Activated CD4-positive, alpha-beta T cell treated with anti-CD3 and anti-CD28 coated beads for 24 hours (primary cell): ENCODE measurements around the gene HOXA11.

Source experiments
- DNase-seq, 2 donors: peaks; one replicate each; pipeline ENCODE4 v3.0.0-alpha.2; 2020; ENCODE audit warnings: low read depth in 2 of 2

HOXA11 gene

DNA sequence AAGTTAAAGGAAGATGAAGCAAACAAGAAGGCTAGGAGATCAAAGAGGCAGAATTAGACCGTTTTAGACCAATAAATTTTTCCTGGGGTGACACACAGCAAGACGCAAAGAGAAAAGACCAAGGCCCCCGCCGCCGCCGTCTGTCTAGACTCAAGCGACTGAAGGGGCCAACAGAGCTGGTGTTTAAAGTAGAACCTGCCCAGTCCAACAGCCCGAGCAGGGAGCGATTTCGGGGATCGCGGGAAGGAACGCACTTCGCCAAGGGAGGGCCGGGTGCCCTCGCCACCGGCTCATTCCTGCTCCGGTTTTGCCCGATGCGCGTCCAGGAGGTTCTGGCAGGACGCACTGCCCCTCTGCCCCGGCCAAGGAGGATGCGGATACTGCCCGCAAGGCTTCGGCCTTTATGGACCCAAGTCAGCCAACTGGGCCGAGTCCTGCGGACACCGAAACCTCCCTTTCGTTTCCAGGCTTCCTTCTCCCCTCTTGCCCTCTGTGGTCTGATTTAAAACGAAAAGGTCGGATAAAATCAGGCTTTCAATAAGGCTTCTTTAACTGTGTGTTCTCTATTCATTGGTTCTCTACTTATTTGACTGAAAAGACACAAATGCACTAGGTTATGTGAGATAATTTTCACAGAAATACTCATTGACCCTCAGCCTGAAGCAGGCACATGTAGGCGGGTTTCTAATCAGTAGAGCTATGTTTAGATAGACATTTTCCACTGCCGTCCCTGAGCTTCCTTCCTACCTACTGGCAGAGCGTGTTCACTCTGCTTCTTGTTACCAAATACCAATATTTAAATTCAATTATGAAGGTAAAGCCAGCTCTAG, 26.4 kb downstream of the HOXA11 start:
- DNase-seq = no peak

DNA sequence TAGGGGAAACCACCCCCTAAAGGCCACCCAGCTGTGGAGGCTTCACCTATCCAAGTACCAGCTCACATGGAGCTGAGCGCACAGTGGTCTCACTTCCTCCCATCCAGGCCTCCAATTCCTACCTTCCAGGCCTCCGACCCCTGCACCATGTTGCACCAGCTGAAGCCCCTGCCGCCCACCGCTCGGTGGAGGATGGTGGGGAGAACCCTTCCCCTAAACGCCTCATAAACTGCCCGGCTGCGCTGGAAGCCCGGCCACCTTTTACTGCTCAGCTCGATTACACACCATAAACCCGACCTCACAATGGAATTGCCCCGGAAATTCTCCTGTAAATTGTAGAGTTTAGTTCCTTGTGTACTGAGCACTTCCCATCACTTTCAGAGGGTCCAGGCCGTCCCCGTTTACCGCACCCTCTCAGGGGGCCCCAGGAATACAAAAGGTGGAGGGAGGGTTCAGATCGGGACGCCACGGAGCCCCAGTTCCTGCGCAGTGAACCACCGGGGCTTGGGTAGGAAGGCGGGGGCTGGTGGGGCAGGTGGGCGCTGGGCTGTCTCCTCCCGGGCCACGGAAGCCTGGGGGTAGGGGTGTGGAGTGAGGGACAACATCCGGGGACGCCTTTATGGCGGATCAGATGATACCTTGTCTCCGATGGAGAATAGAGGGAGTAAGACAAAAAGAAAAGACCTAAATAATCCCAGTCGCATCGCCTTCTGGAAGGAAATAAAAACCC, 27.2 kb downstream of the HOXA11 start:
- DNase-seq = no peak

DNA sequence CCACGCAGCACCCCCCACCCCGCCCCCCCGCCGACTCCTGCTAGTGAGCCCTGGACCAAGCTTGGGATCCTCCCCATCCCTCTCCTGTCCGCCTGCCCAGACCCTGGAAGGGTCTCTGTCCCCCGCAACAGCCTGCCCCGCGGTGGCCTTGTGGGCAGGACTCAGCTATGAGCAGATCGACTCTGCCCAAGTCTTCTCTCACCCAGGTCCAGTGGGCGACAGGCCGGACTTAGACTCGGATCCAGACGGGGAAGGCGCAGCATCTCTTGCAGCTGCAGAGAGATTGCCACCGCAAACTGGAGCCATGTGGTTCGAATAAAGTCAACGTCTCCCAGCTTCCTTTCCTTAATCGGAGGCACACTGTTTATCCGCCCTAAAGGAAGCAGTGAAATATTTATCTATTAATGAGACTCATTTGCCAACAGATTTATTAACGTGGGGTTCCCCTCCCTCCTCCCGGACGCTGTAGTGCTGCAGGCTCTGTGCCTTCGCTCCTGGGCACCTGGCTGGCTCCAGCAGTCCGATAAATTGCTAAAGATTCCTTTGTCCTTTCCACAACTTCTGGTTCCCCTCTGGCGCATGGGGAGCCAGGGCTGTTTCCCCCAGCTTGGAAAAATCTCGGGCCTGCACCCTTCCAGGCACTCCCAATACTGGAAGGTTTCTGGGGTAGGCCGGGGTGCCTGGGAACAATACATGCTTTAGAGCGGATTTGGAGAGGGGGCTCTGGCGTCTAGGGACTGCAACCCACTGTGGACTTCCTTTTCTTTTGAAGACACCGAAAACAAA, 27.9 kb downstream of the HOXA11 start:
- DNase-seq = no peak

DNA sequence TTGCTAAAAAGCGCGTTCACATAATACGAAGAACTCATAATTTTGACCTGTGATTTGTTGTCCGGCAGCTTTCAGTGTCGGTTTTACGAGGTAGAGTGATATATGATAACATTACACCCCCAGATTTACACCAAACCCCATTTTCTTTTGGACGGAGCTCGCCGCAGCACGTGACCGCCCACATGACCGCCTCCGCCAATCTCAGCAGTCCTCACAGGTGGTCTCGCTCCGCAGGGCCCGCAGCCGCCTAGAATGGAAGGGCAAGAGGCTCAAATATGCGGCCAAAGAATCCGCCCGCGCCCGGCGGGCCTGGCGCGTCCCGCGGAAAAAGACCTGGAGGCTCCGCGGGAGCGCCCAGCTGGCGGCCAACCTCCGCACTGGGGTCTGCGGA, 28.5 kb downstream of the HOXA11 start, which contains the start of gene HOXA7:
TSS of gene HOXA7 (minus strand) at position 168 of the 391 bp plus-strand sequence. CDS start at position 38, 130 bp downstream.
- DNase-seq = no peak

DNA sequence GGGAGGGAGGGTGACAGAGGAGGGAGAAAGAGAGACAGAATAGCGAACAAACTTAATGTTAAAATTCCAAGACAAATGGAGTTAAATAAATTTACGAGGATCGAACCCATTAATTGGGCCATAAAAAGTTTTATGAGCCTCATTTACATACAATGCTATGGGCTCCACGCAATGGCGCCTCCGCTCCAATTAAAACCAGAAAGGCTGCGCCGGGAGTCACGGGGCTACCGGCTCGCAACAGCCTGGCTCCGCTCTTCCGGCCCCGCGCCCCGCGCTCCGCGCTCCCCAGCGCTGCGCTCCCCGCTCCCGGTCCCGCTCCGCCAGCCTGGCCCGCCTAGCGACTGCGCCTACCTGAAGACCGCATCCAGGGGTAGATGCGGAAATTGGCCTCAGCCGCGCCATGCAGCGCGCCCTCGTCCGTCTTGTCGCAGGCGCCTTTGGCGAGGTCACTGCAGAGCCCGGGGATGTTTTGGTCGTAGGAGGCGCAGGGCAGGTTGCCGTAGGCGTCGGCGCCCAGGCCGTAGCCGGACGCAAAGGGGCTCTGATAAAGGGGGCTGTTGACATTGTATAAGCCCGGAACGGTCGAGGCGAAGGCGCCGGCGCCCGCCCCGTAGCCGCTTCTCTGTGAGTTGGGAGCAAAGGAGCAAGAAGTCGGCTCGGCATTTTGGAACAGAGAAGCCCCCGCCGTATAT, 29.1 kb downstream of the HOXA11 start:
- DNase-seq = no peak

DNA sequence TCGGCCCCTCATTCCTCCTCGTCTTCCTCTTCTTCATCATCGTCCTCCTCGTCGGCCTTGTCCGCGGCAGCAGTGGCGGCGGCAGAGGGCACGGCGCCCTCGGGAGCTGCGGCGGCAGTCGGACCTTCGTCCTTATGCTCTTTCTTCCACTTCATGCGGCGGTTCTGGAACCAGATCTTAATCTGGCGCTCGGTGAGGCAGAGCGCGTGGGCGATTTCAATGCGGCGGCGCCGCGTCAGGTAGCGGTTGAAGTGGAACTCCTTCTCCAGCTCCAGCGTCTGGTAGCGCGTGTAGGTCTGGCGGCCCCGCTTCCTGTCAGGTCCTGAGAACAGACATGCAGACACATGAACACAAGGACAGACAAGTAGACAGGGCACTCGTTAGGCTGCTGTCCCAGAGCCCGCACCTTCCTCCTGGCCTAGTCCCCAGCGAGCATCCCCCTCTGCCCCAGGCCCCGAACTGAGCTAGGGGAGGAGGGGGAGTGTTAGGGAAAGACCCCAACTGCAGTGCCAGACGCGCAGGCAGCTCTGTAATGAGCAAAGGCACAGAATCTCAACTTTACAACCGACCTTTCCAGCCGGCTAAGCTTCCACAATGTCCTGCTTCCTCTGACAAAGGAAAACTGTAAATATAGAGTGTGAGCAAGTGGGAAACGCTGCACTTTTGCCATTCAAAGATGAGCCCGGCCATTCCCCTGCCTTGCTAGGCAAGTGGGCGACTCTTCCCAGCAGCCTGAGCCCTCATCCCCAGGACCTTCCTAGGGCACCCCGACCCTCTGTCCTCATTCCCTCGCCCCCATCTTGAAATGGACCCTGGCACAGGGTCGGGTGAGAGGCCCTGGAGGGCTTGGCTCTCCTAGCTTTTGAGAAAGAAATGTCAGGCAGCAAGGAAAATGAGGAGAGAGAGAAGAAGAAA, 29.9 kb downstream of the HOXA11 start:
- DNase-seq = no peak

DNA sequence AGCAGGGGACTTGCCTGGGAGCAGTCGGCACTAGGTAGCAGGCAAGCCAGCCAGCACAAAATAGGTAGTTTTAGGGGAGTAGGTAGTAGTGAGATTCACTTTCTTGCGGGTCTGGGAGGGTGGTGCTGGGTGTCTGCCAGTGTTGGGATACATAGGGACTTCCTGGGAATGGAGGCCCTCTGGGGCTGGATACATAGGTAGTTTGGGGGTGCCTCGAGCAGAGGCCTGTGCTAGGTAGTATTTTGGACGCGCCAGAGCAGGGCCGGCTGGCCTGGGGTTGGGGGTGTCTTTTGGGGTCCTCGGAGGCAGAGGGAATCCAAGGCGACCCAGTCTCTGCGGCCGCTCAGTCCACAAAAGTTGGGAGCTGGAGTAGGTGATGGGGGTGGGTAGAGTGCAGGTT, 30.7 kb downstream of the HOXA11 start:
- DNase-seq = no peak

DNA sequence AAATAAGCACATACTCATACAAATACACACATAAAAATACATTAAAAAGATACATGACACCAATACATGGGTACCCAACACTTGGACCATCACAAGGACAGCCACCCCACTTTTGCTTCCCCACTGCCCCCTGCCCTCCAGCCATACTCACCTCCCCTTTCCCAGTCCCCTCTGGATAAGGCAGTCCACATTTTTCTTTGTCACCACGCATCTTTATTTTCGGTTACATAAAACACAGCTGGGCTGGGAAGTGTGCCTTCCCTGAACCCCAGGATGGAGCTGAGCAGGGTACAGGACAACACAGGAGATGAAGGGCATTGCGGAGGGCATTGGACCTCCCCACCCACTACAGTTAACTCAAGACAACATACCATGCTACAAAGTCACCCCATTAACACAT, 31.5 kb downstream of the HOXA11 start:
- no peak for DNase-seq

DNA sequence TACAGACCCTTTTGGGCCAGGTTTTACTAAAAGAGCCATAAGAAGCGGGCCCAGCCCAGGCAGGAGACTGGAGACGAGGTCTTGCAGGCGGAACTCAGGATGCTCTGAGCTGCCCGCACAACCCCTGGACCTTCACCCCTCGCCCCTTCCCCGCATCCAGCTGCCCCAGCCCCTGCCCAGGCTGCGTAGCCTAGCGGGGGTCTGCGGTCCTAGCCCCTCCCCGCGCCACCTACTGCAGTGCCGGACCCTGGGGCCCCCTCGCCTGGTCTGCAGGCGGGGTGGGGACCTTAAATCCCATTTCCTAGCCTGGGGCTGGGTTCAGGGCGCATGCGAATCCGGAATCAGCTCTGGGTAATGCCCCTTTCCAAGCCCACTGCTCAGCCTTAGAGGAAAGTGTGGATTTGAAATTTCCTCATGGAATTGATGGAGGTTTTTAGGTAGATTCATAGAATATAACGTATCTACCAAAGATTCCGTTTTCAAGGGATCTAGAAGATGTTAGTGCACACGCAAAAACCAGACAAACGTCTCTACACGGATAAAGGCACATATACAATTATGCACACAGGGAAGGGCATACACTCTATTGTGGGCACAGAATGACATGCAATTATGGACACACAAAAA, 32.1 kb downstream of the HOXA11 start:
- no peak for DNase-seq

DNA sequence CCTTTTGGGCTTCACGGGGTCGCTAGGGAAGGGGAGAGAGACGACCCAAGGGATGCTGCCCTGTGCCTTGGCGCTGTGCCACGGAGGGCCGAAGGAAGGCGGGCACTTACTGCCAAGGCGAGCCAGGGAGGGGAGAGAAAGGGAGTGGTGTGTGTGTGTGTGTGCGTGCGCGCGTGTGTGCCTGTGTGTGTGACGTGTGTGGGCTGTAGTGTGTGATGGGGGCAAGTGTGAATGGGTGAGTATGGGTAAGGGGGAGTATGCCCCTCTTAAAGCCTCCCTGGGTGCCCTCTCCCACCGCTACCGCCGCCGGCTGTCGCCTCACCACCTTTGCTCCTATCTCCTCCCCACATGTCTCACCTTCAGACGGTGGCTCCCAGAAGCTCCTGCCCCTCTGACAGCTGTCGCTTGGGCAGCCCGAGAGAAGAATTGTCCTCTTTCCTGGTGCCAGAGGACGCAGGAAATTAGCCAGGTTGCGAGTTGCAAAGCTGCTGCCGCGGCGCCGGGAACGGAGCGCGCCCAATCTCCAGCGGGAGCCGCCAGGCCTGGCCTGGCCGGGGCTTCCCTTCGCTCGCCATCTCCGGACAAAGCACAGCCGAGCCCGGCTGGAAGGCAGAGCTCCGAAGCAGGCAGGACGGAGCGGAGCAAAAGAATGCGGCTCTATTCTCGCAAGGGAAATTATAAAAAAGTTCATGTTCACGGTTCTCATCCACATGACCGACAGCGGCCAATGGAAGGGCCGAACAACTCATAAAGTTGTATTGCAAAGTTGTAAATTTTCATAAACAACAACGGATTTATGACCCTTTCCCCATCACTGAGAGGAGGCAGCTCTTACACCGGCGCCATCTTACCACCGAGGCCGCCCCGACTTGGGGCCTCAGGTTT, 32.9 kb downstream of the HOXA11 start, which contains the start of gene HOXA3:
TSS of gene HOXA3 (minus strand) at position 653 of the 885 bp plus-strand sequence. CDS start 41,943 bp downstream, outside the sequence.
- DNase-seq = no peak

DNA sequence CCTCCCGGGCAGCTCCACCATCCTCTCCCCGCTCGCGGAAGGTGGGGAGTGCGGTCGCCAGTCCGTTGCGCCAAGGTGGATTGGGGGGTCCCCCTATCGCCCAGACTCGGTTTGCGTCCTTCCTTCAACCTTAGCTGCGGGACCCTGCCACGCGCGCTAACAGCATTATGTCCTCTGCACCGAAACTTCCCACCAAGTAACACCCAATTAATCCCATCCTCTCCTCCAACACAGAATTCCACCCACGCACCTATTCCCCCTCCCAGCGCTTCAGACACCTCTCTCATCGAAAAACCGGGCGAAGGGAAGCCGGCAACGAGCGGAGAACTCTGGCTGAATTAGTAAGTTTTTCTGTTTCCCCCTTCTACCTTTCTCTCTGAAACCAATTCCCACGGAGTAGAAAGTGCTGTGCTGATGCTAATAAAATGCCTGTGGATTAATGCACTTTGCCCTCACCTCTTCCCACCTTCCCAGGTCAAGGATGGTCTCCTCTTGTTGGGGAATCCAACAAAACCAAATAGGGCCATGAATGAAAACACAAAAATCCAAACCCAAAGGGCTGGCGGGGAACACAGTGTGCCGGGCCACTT, 33.6 kb downstream of the HOXA11 start:
- DNase-seq = no peak

DNA sequence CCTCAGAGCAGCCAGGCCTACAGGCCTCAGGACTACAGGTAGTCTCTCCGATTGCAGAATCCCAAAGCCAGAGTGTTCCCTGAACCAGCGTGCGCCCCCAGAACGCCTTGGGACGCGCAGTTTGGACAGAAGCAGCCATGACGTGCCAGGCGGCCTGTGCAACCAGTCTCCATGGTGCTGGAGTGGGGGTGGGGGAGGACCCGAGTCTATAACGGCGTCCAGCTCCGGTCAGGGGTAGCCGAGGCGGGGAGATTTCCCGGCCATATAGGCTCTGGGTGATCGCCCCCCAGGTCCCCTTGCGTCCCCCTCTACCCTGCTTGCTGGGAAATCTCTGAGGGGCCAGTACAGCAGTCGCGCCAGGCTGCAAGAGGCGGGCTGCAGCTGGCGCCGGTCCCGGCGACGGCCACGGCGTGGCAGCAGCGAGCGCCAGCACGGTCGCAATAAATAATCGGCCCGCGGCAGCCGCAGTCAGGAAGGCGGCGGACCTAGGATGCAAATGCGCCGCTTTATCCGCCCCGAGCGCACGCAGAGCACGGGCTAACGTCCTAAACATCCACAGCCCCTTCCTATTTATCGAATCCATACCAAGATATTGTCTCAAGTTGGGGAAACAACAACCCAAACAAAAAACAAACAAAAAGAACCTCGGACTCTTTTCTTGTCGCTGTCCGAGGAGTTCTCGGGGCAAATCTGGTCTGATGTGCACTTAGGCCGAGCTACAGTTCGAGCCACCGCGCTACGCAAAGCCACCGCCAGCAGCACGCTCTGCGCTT, 34.3 kb downstream of the HOXA11 start:
- peak; percentile 41 to 55 for DNase-seq

DNA sequence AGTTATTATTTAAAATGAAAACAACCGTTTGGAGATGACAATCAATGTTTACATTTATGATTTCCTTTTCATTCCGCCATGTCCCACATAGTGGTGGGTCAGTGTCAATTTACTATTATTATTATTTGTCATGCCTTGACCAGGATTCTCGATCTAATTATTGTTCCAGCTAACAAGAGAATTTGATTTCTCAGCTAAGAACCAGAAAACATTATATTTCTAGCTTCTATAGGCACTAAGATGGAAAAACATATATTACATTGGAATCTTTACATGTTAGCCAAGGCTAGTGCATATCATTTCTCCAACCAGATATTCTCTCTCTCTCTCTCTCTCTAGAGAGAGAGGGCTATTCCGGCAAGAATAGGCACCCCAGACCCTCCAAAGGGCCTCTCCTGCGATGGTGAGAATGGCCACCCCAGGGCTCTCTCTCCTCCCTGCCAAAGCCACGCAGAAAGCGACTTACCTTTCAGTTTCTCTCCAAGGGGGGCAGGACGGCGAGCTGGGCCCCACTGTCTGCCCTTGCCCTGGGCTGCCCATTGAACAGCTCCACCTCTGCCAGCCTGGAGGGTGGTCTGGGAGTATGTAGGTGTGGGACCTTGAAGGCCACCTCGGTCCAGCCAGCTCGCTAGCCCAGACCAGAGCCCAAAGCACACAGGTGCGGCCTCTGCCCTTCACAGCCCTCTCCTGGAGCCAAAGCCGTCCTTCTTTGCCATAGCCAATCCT, 35.0 kb downstream of the HOXA11 start:
- no peak for DNase-seq

DNA sequence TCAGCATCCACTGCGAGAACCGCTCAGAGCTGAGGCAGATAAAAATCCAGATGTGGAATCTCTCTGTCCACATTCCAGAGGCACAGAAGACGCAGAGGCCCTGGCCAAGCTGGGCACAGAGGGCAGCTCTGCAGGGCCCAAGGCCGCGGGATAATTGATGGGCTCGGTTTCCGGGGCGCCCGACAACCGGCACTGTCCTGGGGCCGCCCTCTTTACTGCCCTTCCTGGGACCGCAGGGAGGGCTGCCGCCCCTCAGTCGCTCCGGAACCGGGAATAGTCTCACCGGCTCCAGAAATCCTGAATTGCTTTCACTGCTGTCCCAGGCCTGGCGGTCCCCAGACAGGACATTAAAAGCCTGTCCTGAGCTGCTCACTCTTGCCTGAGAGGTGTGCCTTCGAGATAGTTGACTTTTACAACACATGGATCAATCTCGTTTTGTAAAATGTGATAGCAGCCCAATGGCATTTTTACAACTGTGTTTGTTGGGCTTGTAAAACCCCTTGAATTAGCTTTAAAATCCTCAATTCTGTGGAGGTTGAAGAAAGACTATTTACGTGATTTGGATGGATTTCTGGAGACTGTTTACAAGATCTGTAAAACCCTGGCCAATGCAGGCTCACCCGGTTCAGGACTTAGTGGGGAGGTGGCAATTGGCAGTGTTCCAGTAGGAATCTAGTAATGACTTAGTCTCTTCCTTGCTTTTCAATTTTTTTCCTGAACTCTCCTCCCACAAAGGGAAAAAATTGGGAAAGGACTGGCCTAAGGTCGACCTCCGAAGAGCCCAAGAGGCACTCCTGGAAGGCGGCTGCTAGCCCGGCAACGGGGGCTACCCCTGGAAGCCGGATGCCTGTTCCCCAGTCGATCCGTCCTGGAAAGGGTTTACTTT, 36.0 kb downstream of the HOXA11 start:
- DNase-seq = no peak

DNA sequence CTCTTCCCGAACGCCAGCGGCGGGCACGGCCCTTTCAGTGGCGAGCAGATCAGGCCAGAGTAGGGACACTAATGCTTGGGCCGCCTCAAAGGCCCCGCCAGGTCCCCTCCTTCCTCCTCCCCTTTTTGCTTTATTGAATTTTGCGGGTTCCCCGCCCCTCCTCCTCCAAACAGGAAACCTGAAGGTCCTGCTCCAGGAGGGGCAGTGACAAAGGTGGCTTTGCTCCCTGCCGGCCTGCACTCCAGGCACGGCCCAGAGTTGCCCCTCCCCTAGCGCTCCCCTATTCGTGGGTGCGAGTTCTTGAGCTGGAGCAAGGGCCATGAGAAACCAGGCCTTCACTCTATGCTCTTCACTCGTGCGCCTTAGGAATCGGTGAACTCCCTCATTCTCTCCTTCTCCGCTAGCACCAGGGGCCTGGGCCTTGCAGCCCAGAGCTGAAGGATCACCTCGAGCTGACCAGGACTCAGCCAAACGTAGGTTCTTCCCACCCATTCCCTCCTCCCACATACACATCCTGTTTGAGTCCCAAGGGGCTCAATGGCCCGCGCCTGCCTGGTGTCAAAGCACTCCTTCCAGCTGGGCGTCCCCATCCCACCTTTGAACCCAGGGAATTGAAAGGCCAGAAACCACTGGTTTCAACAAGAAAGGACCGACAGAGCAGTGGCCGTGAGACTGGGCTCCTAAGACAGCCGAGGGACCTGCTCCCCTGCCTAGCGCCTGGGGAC, 36.8 kb downstream of the HOXA11 start:
- no peak for DNase-seq
